WTC11 (cell line): ENCODE results near the gene PIP4K2A. TPM values are rescaled to one million over a fixed set of nuclear protein-coding genes. Genes with fewer than 3 reads are reported as not detected.

Source experiments
- ATAC-seq: fragments of 200-7000 bp; cut with Tn5 transposase; 2 replicates; pipeline ENCODE4 v1.10.0; 2021; ENCODE audit warnings: mild to moderate bottlenecking, moderate library complexity
- CTCF ChIA-PET: fragments of 300-600 bp; sonication (Branson Sonifier 250); formaldehyde crosslinking; loops from one replicate; lab custom pipeline; 2021; ENCODE audit warnings: antibody characterized with exemption; lab: Charles Lee
- POLR2A ChIA-PET: fragments of 350-600 bp; sonication (Branson Sonifier 250); formaldehyde crosslinking; loops from one replicate; lab custom pipeline; 2021; ENCODE audit warnings: antibody characterized with exemption; lab: Charles Lee
- DNase-seq: peaks from one replicate; pipeline ENCODE4 v3.0.0; 2021; ENCODE audit warnings: low spot score
- H3K27ac Mint-ChIP-seq: 2 replicates; pipeline ENCODE4 v1.8.0; 2021; ENCODE audit warnings: mixed read lengths
- H3K27me3 Mint-ChIP-seq: 2 replicates; pipeline ENCODE4 v1.8.0; 2021; ENCODE audit warnings: low read depth, mild to moderate bottlenecking, moderate library complexity, mixed read lengths
- H3K36me3 Mint-ChIP-seq: 2 replicates; pipeline ENCODE4 v1.8.0; 2021; ENCODE audit warnings: mixed read lengths
- H3K4me1 Mint-ChIP-seq: 2 replicates; pipeline ENCODE4 v1.8.0; 2022; ENCODE audit warnings: mixed read lengths
- H3K4me3 Mint-ChIP-seq: 2 replicates; pipeline ENCODE4 v1.8.0; 2021; ENCODE audit warnings: mild to moderate bottlenecking, moderate library complexity, mixed read lengths
- H3K9me3 Mint-ChIP-seq: 2 replicates; pipeline ENCODE4 v1.8.0; 2021; ENCODE audit warnings: mixed read lengths
- ARID4B ChIP-seq: sonication (generic); formaldehyde crosslinking; IDR thresholded peaks from 2 replicates; pipeline ENCODE4 v1.8.0; 2023; ENCODE audit warnings: missing genetic modification reagents, mild to moderate bottlenecking, borderline replicate concordance
- CREM ChIP-seq: sonication (generic); formaldehyde crosslinking; IDR thresholded peaks from 2 replicates; pipeline ENCODE4 v1.8.1; 2022; ENCODE audit warnings: mild to moderate bottlenecking, missing genetic modification reagents, moderate library complexity
- CTCF ChIP-seq: fragments of 200-600 bp; IDR thresholded peaks from 2 replicates; pipeline ENCODE4 v1.8.0; 2022; ENCODE audit warnings: antibody characterized with exemption
- E2F1 ChIP-seq: sonication (generic); formaldehyde crosslinking; IDR thresholded peaks from 2 replicates; pipeline ENCODE4 v1.8.0; 2022; ENCODE audit warnings: mild to moderate bottlenecking, missing genetic modification reagents
- E2F5 ChIP-seq: sonication (generic); formaldehyde crosslinking; IDR thresholded peaks from 2 replicates; pipeline ENCODE4 v1.8.1; 2022; ENCODE audit warnings: mild to moderate bottlenecking, moderate library complexity, missing genetic modification reagents
- ELF4 ChIP-seq: sonication (generic); formaldehyde crosslinking; IDR thresholded peaks from 2 replicates; pipeline ENCODE4 v1.8.1; 2022; ENCODE audit warnings: low read depth, mild to moderate bottlenecking, moderate library complexity, missing genetic modification reagents
- EMX1 ChIP-seq: fragments of 250-450 bp; sonication (Bioruptor Pico); IDR thresholded peaks from 2 replicates; pipeline ENCODE4 v1.8.0; 2021; ENCODE audit warnings: mild to moderate bottlenecking
- ESRRA ChIP-seq: sonication (generic); formaldehyde crosslinking; IDR thresholded peaks from 2 replicates; pipeline ENCODE4 v1.8.1; 2022; ENCODE audit warnings: mild to moderate bottlenecking, missing genetic modification reagents, borderline replicate concordance
- FOXK1 ChIP-seq: sonication (generic); formaldehyde crosslinking; IDR thresholded peaks from 2 replicates; pipeline ENCODE4 v1.8.0; 2022; ENCODE audit warnings: mild to moderate bottlenecking, moderate library complexity, missing genetic modification reagents
- MLX ChIP-seq: sonication (generic); formaldehyde crosslinking; IDR thresholded peaks from 2 replicates; pipeline ENCODE4 v1.8.1; 2023; ENCODE audit warnings: mild to moderate bottlenecking, missing genetic modification reagents, moderate library complexity
- OVOL2 ChIP-seq: fragments of 250-450 bp; sonication (Bioruptor Pico); IDR thresholded peaks from 2 replicates; pipeline ENCODE4 v1.9.0; 2021; ENCODE audit warnings: mild to moderate bottlenecking, borderline replicate concordance
- SOX15 ChIP-seq: fragments of 250-450 bp; sonication (Bioruptor Pico); IDR thresholded peaks from 2 replicates; pipeline ENCODE4 v1.9.0; 2021; ENCODE audit warnings: mild to moderate bottlenecking
- STAT6 ChIP-seq: sonication (generic); formaldehyde crosslinking; conservative IDR thresholded peaks from 2 replicates; pipeline ENCODE4 v1.8.1; 2023; ENCODE audit warnings: mild to moderate bottlenecking, low read depth, missing genetic modification reagents, moderate library complexity
- ZBTB21 ChIP-seq: sonication (generic); formaldehyde crosslinking; IDR thresholded peaks from 2 replicates; pipeline ENCODE4 v1.8.1; 2023; ENCODE audit warnings: mild to moderate bottlenecking, missing genetic modification reagents, borderline replicate concordance
- ZBTB43 ChIP-seq: sonication (generic); formaldehyde crosslinking; IDR thresholded peaks from 2 replicates; pipeline ENCODE4 v1.8.1; 2023; ENCODE audit warnings: mild to moderate bottlenecking, missing genetic modification reagents
- ZNF121 ChIP-seq: sonication (generic); formaldehyde crosslinking; IDR thresholded peaks from 2 replicates; pipeline ENCODE4 v1.8.0; 2023; ENCODE audit warnings: missing genetic modification reagents
- ZNF232 ChIP-seq: sonication (generic); formaldehyde crosslinking; IDR thresholded peaks from 2 replicates; pipeline ENCODE4 v1.8.0; 2022; ENCODE audit warnings: mild to moderate bottlenecking, missing genetic modification reagents
- ZNF396 ChIP-seq: fragments of 250-450 bp; sonication (Bioruptor Pico); IDR thresholded peaks from 2 replicates; pipeline ENCODE4 v1.8.0; 2021; ENCODE audit warnings: mild to moderate bottlenecking, moderate library complexity, borderline replicate concordance
- ZNF416 ChIP-seq: fragments of 250-450 bp; sonication (Bioruptor Pico); IDR thresholded peaks from 2 replicates; pipeline ENCODE4 v1.9.0; 2021; ENCODE audit warnings: mild to moderate bottlenecking, inconsistent platforms
- ZNF423 ChIP-seq: fragments of 250-450 bp; sonication (Bioruptor Pico); IDR thresholded peaks from 2 replicates; pipeline ENCODE4 v2.1.2; 2022; ENCODE audit warnings: mild to moderate bottlenecking, moderate library complexity
- ZSCAN18 ChIP-seq: fragments of 250-450 bp; sonication (Bioruptor Pico); IDR thresholded peaks from 2 replicates; pipeline ENCODE4 v2.1.2; 2022; ENCODE audit warnings: mild to moderate bottlenecking, moderate library complexity
- total RNA-seq: library from RNA; stranded (reverse); gene quantifications from 3 replicates; pipeline ENCODE4 v1.2.3, GENCODE V29; 2021

Gene PIP4K2A
- total RNA-seq, 1 experiment from 2014 or later: 47.5 TPM

GRCh38 chr10:22601618-22602017, 112.8 kb downstream of the PIP4K2A start:
- no peak for DNase-seq
- no peak overlapping the region for H3K4me3 Mint-ChIP-seq
- ChIA-PET POLR2A (no interaction called here), CTCF (interaction anchor here (0.8 kb wide), 1 partner anchor 9 kb away, joined by 3 read pairs; no protein-coding TSS in a partner anchor)
- H3K27me3 Mint-ChIP-seq: no peaks in the 10 kb centered on the region
- H3K36me3 Mint-ChIP-seq: peaks cover 4% of the 10 kb centered on the region; the same call in 1 of the 2 replicates
- no peak for ATAC-seq
- TF ChIP-seq ESRRA (CRISPR knock-in tag) (no peak), ZNF416 (CRISPR knock-in tag) (no peak), OVOL2 (CRISPR knock-in tag) (no peak), ZBTB21 (CRISPR knock-in tag) (no peak), ZNF232 (no peak), EMX1 (CRISPR knock-in tag) (no peak), CTCF (no peak), CREM (CRISPR knock-in tag) (no peak), ELF4 (CRISPR knock-in tag) (no peak), ZNF396 (CRISPR knock-in tag) (no peak), E2F1 (CRISPR knock-in tag) (no peak)
- H3K27ac Mint-ChIP-seq: no peak overlapping the region
- H3K4me1 Mint-ChIP-seq: peaks cover 46% of the 10 kb centered on the region
- H3K9me3 Mint-ChIP-seq: no peaks in the 10 kb centered on the region; the same call in 1 of the 2 replicates

- POLR2A ChIA-PET: no interaction called here
- Mint-ChIP-seq H3K27me3 (no peaks in the 10 kb centered on the region), H3K4me1 (peaks cover 42% of the 10 kb centered on the region), H3K9me3 (no peaks in the 10 kb centered on the region; the same call in 1 of the 2 replicates), H3K27ac (no peak overlapping the region), H3K4me3 (no peak overlapping the region), H3K36me3 (peaks cover 4% of the 10 kb centered on the region; the same call in 1 of the 2 replicates)
- DNase-seq (no peak), ATAC-seq (no peak)
- CTCF ChIA-PET: no interaction called here
- TF ChIP-seq MLX: no peak
- no peak for TF ChIP-seq FOXK1 (CRISPR knock-in tag)
- TF ChIP-seq ARID4B (CRISPR knock-in tag): no peak
- no peak for TF ChIP-seq ZSCAN18
- no peak for TF ChIP-seq SOX15 (CRISPR knock-in tag)
- no peak for TF ChIP-seq E2F5 (CRISPR knock-in tag)
- no peak for TF ChIP-seq STAT6 (CRISPR knock-in tag)
- no peak for TF ChIP-seq ZNF121 (CRISPR knock-in tag)
- TF ChIP-seq ZNF423 (CRISPR knock-in tag): no peak
- no peak for TF ChIP-seq ZBTB43
These were observed 114.6 kb downstream of the PIP4K2A start for GRCh38 chr10:22599636-22600228.
